H9 (cell line): ENCODE data around the gene DOK6. TPM values are rescaled to one million over a fixed set of nuclear protein-coding genes. Genes with fewer than 3 reads are reported as not detected.

Experiments used
- DNase-seq: peaks from one replicate; pipeline ENCODE4 v3.0.0-alpha.2; 2017
- H2AFZ ChIP-seq: one replicate; pipeline ENCODE4 v1.6.1; 2013; ENCODE audit warnings: mild to moderate bottlenecking, low read length, control low read depth, moderate library complexity
- H2AK5ac ChIP-seq: 2 replicates; pipeline ENCODE4 v1.6.1; 2013; ENCODE audit warnings: low read length, control low read depth, mixed read lengths; ENCODE audit not compliant: insufficient read length
- H2BK120ac ChIP-seq: one replicate; pipeline ENCODE4 v1.6.1; 2013; ENCODE audit warnings: low read depth, mild to moderate bottlenecking, low read length, control low read depth, inconsistent platforms; ENCODE audit not compliant: poor library complexity, severe bottlenecking
- H2BK12ac ChIP-seq: 2 replicates; pipeline ENCODE4 v1.6.1; 2013; ENCODE audit warnings: low read length, control low read depth, mixed read lengths, low read depth; ENCODE audit not compliant: insufficient read length
- H2BK15ac ChIP-seq: 2 replicates; pipeline ENCODE4 v1.6.1; 2013; ENCODE audit warnings: low read depth, low read length, control low read depth
- H2BK20ac ChIP-seq: one replicate; pipeline ENCODE4 v1.6.1; 2013; ENCODE audit warnings: low read depth, mild to moderate bottlenecking, low read length, control low read depth, inconsistent platforms; ENCODE audit not compliant: poor library complexity, severe bottlenecking
- H2BK5ac ChIP-seq: 2 replicates; pipeline ENCODE4 v1.6.1; 2013; ENCODE audit warnings: low read length, control low read depth, mixed read lengths; ENCODE audit not compliant: insufficient read length
- H3K14ac ChIP-seq: 2 replicates; pipeline ENCODE4 v1.6.1; 2013; ENCODE audit warnings: low read length, control low read depth; ENCODE audit not compliant: insufficient read depth
- H3K18ac ChIP-seq: 2 replicates; pipeline ENCODE4 v1.6.1; 2013; ENCODE audit warnings: low read depth, mild to moderate bottlenecking, mixed read lengths, low read length, control low read depth; ENCODE audit not compliant: insufficient read length
- H3K23ac ChIP-seq: 2 replicates; pipeline ENCODE4 v1.6.1; 2013; ENCODE audit warnings: low read length, control low read depth, mixed read lengths, low read depth; ENCODE audit not compliant: insufficient read length
- H3K23me2 ChIP-seq: 2 replicates; pipeline ENCODE4 v1.6.1; 2013; ENCODE audit warnings: low read depth, mild to moderate bottlenecking, mixed read lengths, low read length, control low read depth; ENCODE audit not compliant: insufficient read length, poor library complexity, severe bottlenecking
- H3K27ac ChIP-seq: 2 replicates; pipeline ENCODE4 v1.5.1; 2013; ENCODE audit warnings: low read length, control low read depth, mixed read lengths, low read depth; ENCODE audit not compliant: insufficient read length
- H3K27me3 ChIP-seq: 2 replicates; pipeline ENCODE4 v1.6.1; 2013; ENCODE audit warnings: low read length, control low read depth, inconsistent platforms; ENCODE audit not compliant: insufficient read depth
- H3K4ac ChIP-seq: 2 replicates; pipeline ENCODE4 v1.6.1; 2013; ENCODE audit warnings: low read depth, mild to moderate bottlenecking, control low read depth, inconsistent platforms, low read length, moderate library complexity
- H3K4me1 ChIP-seq: 2 replicates; pipeline ENCODE4 v1.6.1; 2013; ENCODE audit warnings: low read length, control low read depth, inconsistent platforms; ENCODE audit not compliant: insufficient read depth
- H3K4me2 ChIP-seq: 2 replicates; pipeline ENCODE4 v1.6.1; 2013; ENCODE audit warnings: low read length, control low read depth, mixed read lengths; ENCODE audit not compliant: insufficient read length, insufficient read depth
- H3K56ac ChIP-seq: 2 replicates; pipeline ENCODE4 v1.6.1; 2013; ENCODE audit warnings: low read depth, mild to moderate bottlenecking, mixed read lengths, low read length, control low read depth; ENCODE audit not compliant: insufficient read length
- H3K79me1 ChIP-seq: 2 replicates; pipeline ENCODE4 v1.6.1; 2013; ENCODE audit warnings: low read depth, mild to moderate bottlenecking, moderate library complexity, low read length, control low read depth, inconsistent platforms; ENCODE audit not compliant: insufficient read depth, poor library complexity, severe bottlenecking
- H3K79me2 ChIP-seq: 2 replicates; pipeline ENCODE4 v1.6.1; 2013; ENCODE audit warnings: low read length, control low read depth, inconsistent platforms; ENCODE audit not compliant: insufficient read depth
- H3K9ac ChIP-seq: 2 replicates; pipeline ENCODE4 v1.6.1; 2013; ENCODE audit warnings: low read length, control low read depth, mixed read lengths; ENCODE audit not compliant: insufficient read length; ENCODE audit errors: extremely low read depth
- H3K9me3 ChIP-seq: one replicate; pipeline ENCODE4 v1.6.1; 2013; ENCODE audit warnings: low read depth, low read length, inconsistent platforms; ENCODE audit not compliant: control insufficient read depth
- H3T11ph ChIP-seq: one replicate; pipeline ENCODE4 v1.6.1; 2013; ENCODE audit warnings: mild to moderate bottlenecking, low read length, control low read depth, inconsistent platforms
- H4K20me1 ChIP-seq: one replicate; pipeline ENCODE4 v1.6.1; 2013; ENCODE audit not compliant: control insufficient read depth, insufficient read length, insufficient read depth
- H4K5ac ChIP-seq: 2 replicates; pipeline ENCODE4 v1.6.1; 2013; ENCODE audit warnings: low read depth, mild to moderate bottlenecking, mixed read lengths, low read length, control low read depth; ENCODE audit not compliant: insufficient read length
- H4K8ac ChIP-seq: replicated peaks from 2 replicates; pipeline ENCODE4 v1.6.1; 2013; ENCODE audit warnings: low read length, control low read depth, mixed read lengths, low read depth; ENCODE audit not compliant: insufficient read length
- H4K91ac ChIP-seq: 2 replicates; pipeline ENCODE4 v1.6.1; 2013; ENCODE audit warnings: low read depth, mild to moderate bottlenecking, moderate library complexity, mixed read lengths, low read length, control low read depth; ENCODE audit not compliant: insufficient read length
- H3K27ac Mint-ChIP-seq, 3 experiments: 2 replicates in 2 of 3; 3 replicates in 1 of 3; pipeline ENCODE4 v1.8.0; 2020 to 2021; ENCODE audit warnings: mixed read lengths in 3 of 3, mild to moderate bottlenecking in 1 of 3, moderate library complexity in 1 of 3
- H3K27me3 Mint-ChIP-seq: 2 replicates; pipeline ENCODE4 v1.8.0; 2021; ENCODE audit warnings: low read depth, mild to moderate bottlenecking, moderate library complexity, mixed read lengths
- H3K36me3 Mint-ChIP-seq, 3 experiments: 2 replicates in 2 of 3; 3 replicates in 1 of 3; pipeline ENCODE4 v1.8.0; 2020 to 2021; ENCODE audit warnings: low read depth in 3 of 3, mixed read lengths in 3 of 3; ENCODE audit not compliant: insufficient read depth in 1 of 3
- H3K4me1 Mint-ChIP-seq, 2 experiments: 2 replicates each; pipeline ENCODE4 v1.8.0; 2020; ENCODE audit warnings: mixed read lengths in 2 of 2
- H3K4me3 Mint-ChIP-seq, 2 experiments: 2 replicates in 1 of 2; 3 replicates in 1 of 2; pipeline ENCODE4 v1.8.0; 2020 to 2021; ENCODE audit warnings: mild to moderate bottlenecking in 2 of 2, mixed read lengths in 2 of 2, moderate library complexity in 1 of 2
- H3K9me3 Mint-ChIP-seq, 2 experiments: 2 replicates in 1 of 2; 3 replicates in 1 of 2; pipeline ENCODE4 v1.8.0; 2020; ENCODE audit warnings: mild to moderate bottlenecking in 2 of 2, mixed read lengths in 2 of 2, moderate library complexity in 1 of 2
- WGBS: extraction: QIAGEN DNeasy Blood & Tissue Kit; methylation state at CpG from one replicate; pipeline ENCODE4 v1.1.7; 2013; ENCODE audit warnings: missing lambda C conversion rate, low lambda C conversion rate, mixed read lengths; ENCODE audit not compliant: insufficient read length; ENCODE audit errors: extremely low coverage; 5-methylcytosine and 5-hydroxymethylcytosine counted together
- total RNA-seq: library from RNA; stranded (reverse); gene quantifications from 2 replicates; pipeline ENCODE4 v1.2.1, GENCODE V29; 2021
- TF ChIP-seq, protein P1 (sequence below): fragments of 200-600 bp; sonication (generic); conservative IDR thresholded peaks from 3 replicates; pipeline ENCODE4 v1.8.0; 2021; ENCODE audit warnings: antibody characterized with exemption, mild to moderate bottlenecking

Gene DOK6
- total RNA-seq, 1 experiment from 2014 or later = 0.20 TPM

DNA sequence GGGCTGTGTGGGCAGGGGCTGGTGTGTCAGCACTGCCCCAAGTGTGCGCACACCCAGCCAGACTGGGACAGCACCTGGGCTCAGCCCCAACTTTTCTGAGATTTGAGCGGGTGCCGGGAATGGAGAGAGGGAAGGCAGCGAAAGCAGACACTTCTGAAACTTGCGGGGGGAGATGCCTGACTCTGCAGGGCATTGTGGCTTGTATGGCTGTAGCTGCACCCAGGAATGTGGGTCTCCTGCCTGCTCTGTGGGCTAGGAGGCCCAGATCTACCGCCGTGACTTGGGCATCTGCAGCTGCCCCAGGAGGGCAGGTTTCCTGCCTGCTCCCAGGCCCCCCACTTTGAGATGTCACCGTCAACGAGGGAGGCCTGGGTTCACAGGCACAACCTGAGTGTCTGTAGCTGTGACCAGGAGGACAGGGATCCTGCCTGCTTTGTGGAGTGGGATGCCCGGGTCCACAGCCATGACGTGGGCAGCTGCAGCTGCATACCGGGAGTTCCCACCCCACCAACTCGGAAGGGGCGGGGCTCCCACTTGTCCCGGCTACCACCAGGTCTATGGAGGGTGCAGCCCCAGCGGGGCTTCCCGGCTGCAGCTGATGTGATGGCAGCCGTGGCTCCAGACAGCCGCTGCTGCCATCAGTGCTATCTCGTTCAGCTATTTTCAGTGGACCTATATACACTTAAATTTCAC, 95.3 kb downstream of the DOK6 start:
- Histone ChIP-seq H2BK20ac (no peak overlapping the region), H4K5ac (no peak overlapping the region), H2BK120ac (no peak overlapping the region), H3K79me2 (no peaks in the 10 kb centered on the region), H3K4me2 (no peak overlapping the region), H3K18ac (no peak overlapping the region), H3K27me3 (no peaks in the 10 kb centered on the region), H3K79me1 (no peaks in the 10 kb centered on the region), H2AFZ (no peak overlapping the region), H2BK12ac (no peak overlapping the region), H3K23me2 (no peaks in the 10 kb centered on the region), H3K4ac (no peak overlapping the region), H2BK15ac (no peak overlapping the region), H2AK5ac (no peak overlapping the region), H3K23ac (no peak overlapping the region), H3K56ac (no peak overlapping the region), H3K4me1 (no peaks in the 10 kb centered on the region), H2BK5ac (no peak overlapping the region), H3K9me3 (no peaks in the 10 kb centered on the region), H3T11ph (no peak overlapping the region), H4K91ac (no peak overlapping the region), H4K20me1 (no peaks in the 10 kb centered on the region), H3K9ac (no peak overlapping the region), H3K27ac (no peak overlapping the region), H4K8ac (no peak overlapping the region), H3K14ac (no peak overlapping the region)
- Mint-ChIP-seq H3K4me3 (no peak overlapping the region), H3K36me3 (peaks cover 0 to 10% (median 3%) of the 10 kb centered on the region in 3 experiments; a peak in 2 of 7 replicates), H3K27ac (no peak overlapping the region; a peak in 1 of 7 replicates), H3K27me3 (no peaks in the 10 kb centered on the region), H3K9me3 (peaks cover 8 to 9% of the 10 kb centered on the region in 2 experiments; a peak in 3 of 5 replicates), H3K4me1 (no peaks in the 10 kb centered on the region)
- DNase-seq = no peak
- TF ChIP-seq, protein P1, sequence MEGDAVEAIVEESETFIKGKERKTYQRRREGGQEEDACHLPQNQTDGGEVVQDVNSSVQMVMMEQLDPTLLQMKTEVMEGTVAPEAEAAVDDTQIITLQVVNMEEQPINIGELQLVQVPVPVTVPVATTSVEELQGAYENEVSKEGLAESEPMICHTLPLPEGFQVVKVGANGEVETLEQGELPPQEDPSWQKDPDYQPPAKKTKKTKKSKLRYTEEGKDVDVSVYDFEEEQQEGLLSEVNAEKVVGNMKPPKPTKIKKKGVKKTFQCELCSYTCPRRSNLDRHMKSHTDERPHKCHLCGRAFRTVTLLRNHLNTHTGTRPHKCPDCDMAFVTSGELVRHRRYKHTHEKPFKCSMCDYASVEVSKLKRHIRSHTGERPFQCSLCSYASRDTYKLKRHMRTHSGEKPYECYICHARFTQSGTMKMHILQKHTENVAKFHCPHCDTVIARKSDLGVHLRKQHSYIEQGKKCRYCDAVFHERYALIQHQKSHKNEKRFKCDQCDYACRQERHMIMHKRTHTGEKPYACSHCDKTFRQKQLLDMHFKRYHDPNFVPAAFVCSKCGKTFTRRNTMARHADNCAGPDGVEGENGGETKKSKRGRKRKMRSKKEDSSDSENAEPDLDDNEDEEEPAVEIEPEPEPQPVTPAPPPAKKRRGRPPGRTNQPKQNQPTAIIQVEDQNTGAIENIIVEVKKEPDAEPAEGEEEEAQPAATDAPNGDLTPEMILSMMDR = no peak
- WGBS = no CpG with 5 or more reads among the region's 20 CpGs
